ENCODE measurements around the gene VSIG8.

- TF ChIP-seq POLR2A (IDR thresholded peaks at IDR 0.05), result no peak
- no peak for TF ChIP-seq CTCF (IDR thresholded peaks at IDR 0.05)
Measured at GRCh38 chr1:159829822-159830465, 32.5 kb downstream of the VSIG8 start.
